ENCODE measurements around the gene SPR.

The SPR gene

GRCh38 chr2:72895759-72896281, 8.6 kb downstream of the SPR start:
- Histone ChIP-seq H3K4me3 (ENCODE audit: low read depth, low read length) (no peak overlapping the region), H3K27ac (no peak overlapping the region)

GRCh38 chr2:72896446-72896845, 9.2 kb downstream of the SPR start:
- no peaks in the 10 kb centered on the region for H3K9me3 ChIP-seq (ENCODE audit: control insufficient read depth, low read length)
- no peak for TF ChIP-seq CTCF (IDR thresholded peaks at IDR 0.05)
- no peaks in the 10 kb centered on the region for H3K27me3 ChIP-seq (ENCODE audit: control insufficient read depth, insufficient read depth, low read length)
- no peak overlapping the region for H3K9ac ChIP-seq
- H3K79me2 ChIP-seq = no peaks in the 10 kb centered on the region
- no peaks in the 10 kb centered on the region for H3K4me1 ChIP-seq
- H2AFZ ChIP-seq = no peak overlapping the region
- no peak overlapping the region for H3K27ac ChIP-seq
- no peak overlapping the region for H3K4me2 ChIP-seq (ENCODE audit: low read length)
- no peaks in the 10 kb centered on the region for H3K36me3 ChIP-seq (ENCODE audit: control insufficient read depth, insufficient read depth, low read length)
- H3K4me3 ChIP-seq (ENCODE audit: low read depth, low read length) = no peak overlapping the region

More at GRCh38 chr2:72895759-72896281, 8.6 kb downstream of the SPR start:
- H3K4me2 ChIP-seq (ENCODE audit: low read length) = no peak overlapping the region
- no peak overlapping the region for H3K9ac ChIP-seq
- no peak for TF ChIP-seq CTCF (IDR thresholded peaks at IDR 0.05)
- H3K79me2 ChIP-seq = no peaks in the 10 kb centered on the region
- no peaks in the 10 kb centered on the region for H3K9me3 ChIP-seq (ENCODE audit: control insufficient read depth, low read length)
- H3K36me3 ChIP-seq (ENCODE audit: control insufficient read depth, insufficient read depth, low read length) = no peaks in the 10 kb centered on the region
- H3K27me3 ChIP-seq (ENCODE audit: control insufficient read depth, insufficient read depth, low read length) = no peaks in the 10 kb centered on the region
- H2AFZ ChIP-seq = no peak overlapping the region
- H3K4me1 ChIP-seq = no peaks in the 10 kb centered on the region

GRCh38 chr2:72897785-72898584, 10.8 kb downstream of the SPR start:
- no peak overlapping the region for H3K4me2 ChIP-seq (ENCODE audit: low read length)
- H3K79me2 ChIP-seq = no peaks in the 10 kb centered on the region
- H3K36me3 ChIP-seq (ENCODE audit: control insufficient read depth, insufficient read depth, low read length) = no peaks in the 10 kb centered on the region
- no peaks in the 10 kb centered on the region for H3K4me1 ChIP-seq
- no peak for TF ChIP-seq CTCF (IDR thresholded peaks at IDR 0.05)
- no peak overlapping the region for H3K9ac ChIP-seq
- no peak overlapping the region for H3K4me3 ChIP-seq (ENCODE audit: low read depth, low read length)
- H2AFZ ChIP-seq = no peak overlapping the region
- H3K27ac ChIP-seq = no peak overlapping the region
- no peaks in the 10 kb centered on the region for H3K9me3 ChIP-seq (ENCODE audit: control insufficient read depth, low read length)
- no peaks in the 10 kb centered on the region for H3K27me3 ChIP-seq (ENCODE audit: control insufficient read depth, insufficient read depth, low read length)

- H3K4me3 ChIP-seq (ENCODE audit: low read depth, low read length) = no peak overlapping the region
- TF ChIP-seq CTCF (IDR thresholded peaks at IDR 0.05) = no peak
- no peaks in the 10 kb centered on the region for H3K4me1 ChIP-seq
- H3K9ac ChIP-seq = no peak overlapping the region
- no peaks in the 10 kb centered on the region for H3K9me3 ChIP-seq (ENCODE audit: control insufficient read depth, low read length)
- no peak overlapping the region for H2AFZ ChIP-seq
- H3K79me2 ChIP-seq = no peaks in the 10 kb centered on the region
- H3K36me3 ChIP-seq (ENCODE audit: control insufficient read depth, insufficient read depth, low read length) = no peaks in the 10 kb centered on the region
- H3K27me3 ChIP-seq (ENCODE audit: control insufficient read depth, insufficient read depth, low read length) = no peaks in the 10 kb centered on the region
- H3K4me2 ChIP-seq (ENCODE audit: low read length) = no peak overlapping the region
- H3K27ac ChIP-seq = no peak overlapping the region
Measured at GRCh38 chr2:72898585-72898906, 11.3 kb downstream of the SPR start.
